ENCODE measurements around the gene MYCBPAP.

Gene MYCBPAP

GRCh38 chr17:50514936-50515702 is 6.9 kb downstream of the MYCBPAP start:
- DNase-seq (ENCODE audit: low read depth in 2 of 3, low spot score in 1 of 3), result no peak

- DNase-seq (ENCODE audit: low read depth in 2 of 3, low spot score in 1 of 3), result no peak
Measured at GRCh38 chr17:50517011-50517410, 8.8 kb downstream of the MYCBPAP start.

- DNase-seq (ENCODE audit: low read depth in 2 of 3, low spot score in 1 of 3), result no peak
Measured at GRCh38 chr17:50517504-50518383, 9.5 kb downstream of the MYCBPAP start.

- no peak for DNase-seq (ENCODE audit: low read depth in 2 of 3, low spot score in 1 of 3)
Measured at GRCh38 chr17:50518384-50519023, 10.3 kb downstream of the MYCBPAP start.

GRCh38 chr17:50519141-50519834 is 11.0 kb downstream of the MYCBPAP start:
- DNase-seq (ENCODE audit: low read depth in 2 of 3, low spot score in 1 of 3), result no peak

GRCh38 chr17:50520483-50520882 is 12.2 kb downstream of the MYCBPAP start:
- no peak for DNase-seq (ENCODE audit: low read depth in 2 of 3, low spot score in 1 of 3)

- DNase-seq (ENCODE audit: low read depth in 2 of 3, low spot score in 1 of 3), result no peak
Measured at GRCh38 chr17:50521514-50521913, 13.3 kb downstream of the MYCBPAP start.

GRCh38 chr17:50522766-50523165 is 14.5 kb downstream of the MYCBPAP start:
- no peak for DNase-seq (ENCODE audit: low read depth in 2 of 3, low spot score in 1 of 3)

GRCh38 chr17:50523208-50523607 is 15.0 kb downstream of the MYCBPAP start:
- DNase-seq (ENCODE audit: low read depth in 2 of 3, low spot score in 1 of 3), result no peak

- no peak for DNase-seq (ENCODE audit: low read depth in 2 of 3, low spot score in 1 of 3)
Measured at GRCh38 chr17:50524838-50525237, 16.6 kb downstream of the MYCBPAP start.

- no peak for DNase-seq (ENCODE audit: low read depth in 2 of 3, low spot score in 1 of 3)
Measured at GRCh38 chr17:50527155-50527762, 19.0 kb downstream of the MYCBPAP start.

- no peak for DNase-seq (ENCODE audit: low read depth in 2 of 3, low spot score in 1 of 3)
Measured at GRCh38 chr17:50527949-50528474, 19.8 kb downstream of the MYCBPAP start.

GRCh38 chr17:50529849-50530248 is 21.6 kb downstream of the MYCBPAP start:
- DNase-seq (ENCODE audit: low read depth in 2 of 3, low spot score in 1 of 3), result no peak

GRCh38 chr17:50531428-50532025 is 23.3 kb downstream of the MYCBPAP start:
- DNase-seq (ENCODE audit: low read depth in 2 of 3, low spot score in 1 of 3), result no peak

- no peak for DNase-seq (ENCODE audit: low read depth in 2 of 3, low spot score in 1 of 3)
Measured at GRCh38 chr17:50532452-50533024, 24.3 kb downstream of the MYCBPAP start, which contains the start of gene EPN3. TSS of gene EPN3 (plus strand) at chr17:50532735. CDS start at chr17:50536557, 3,822 bp downstream.

- DNase-seq (ENCODE audit: low read depth in 2 of 3, low spot score in 1 of 3), result no peak
Measured at GRCh38 chr17:50533185-50533584, 24.9 kb downstream of the MYCBPAP start.

- no peak for DNase-seq (ENCODE audit: low read depth in 2 of 3, low spot score in 1 of 3)
Measured at GRCh38 chr17:50533720-50534148, 25.5 kb downstream of the MYCBPAP start.

- no peak for DNase-seq (ENCODE audit: low read depth in 2 of 3, low spot score in 1 of 3)
Measured at GRCh38 chr17:50534222-50534978, 26.2 kb downstream of the MYCBPAP start.

GRCh38 chr17:50534979-50535326 is 26.7 kb downstream of the MYCBPAP start:
- no peak for DNase-seq (ENCODE audit: low read depth in 2 of 3, low spot score in 1 of 3)
